HG02678 (cell line): ENCODE measurements around the gene SERPINH1.
A peak's percentile ranks its signal among the peaks of the same experiment; 100 is the strongest.

Experiments
- ATAC-seq: cut with Tn5 transposase; IDR thresholded peaks from one replicate; pipeline ENCODE4 v1.9.1; 2021; ENCODE audit warnings: mild to moderate bottlenecking, moderate library complexity; ENCODE audit not compliant: unreplicated experiment

SERPINH1 gene

GRCh38 chr11:75532200-75533048, 29.6 kb upstream of the SERPINH1 start:
- ATAC-seq: peak; percentile 50

GRCh38 chr11:75533896-75534258, 28.2 kb upstream of the SERPINH1 start:
- ATAC-seq: no peak

DNA sequence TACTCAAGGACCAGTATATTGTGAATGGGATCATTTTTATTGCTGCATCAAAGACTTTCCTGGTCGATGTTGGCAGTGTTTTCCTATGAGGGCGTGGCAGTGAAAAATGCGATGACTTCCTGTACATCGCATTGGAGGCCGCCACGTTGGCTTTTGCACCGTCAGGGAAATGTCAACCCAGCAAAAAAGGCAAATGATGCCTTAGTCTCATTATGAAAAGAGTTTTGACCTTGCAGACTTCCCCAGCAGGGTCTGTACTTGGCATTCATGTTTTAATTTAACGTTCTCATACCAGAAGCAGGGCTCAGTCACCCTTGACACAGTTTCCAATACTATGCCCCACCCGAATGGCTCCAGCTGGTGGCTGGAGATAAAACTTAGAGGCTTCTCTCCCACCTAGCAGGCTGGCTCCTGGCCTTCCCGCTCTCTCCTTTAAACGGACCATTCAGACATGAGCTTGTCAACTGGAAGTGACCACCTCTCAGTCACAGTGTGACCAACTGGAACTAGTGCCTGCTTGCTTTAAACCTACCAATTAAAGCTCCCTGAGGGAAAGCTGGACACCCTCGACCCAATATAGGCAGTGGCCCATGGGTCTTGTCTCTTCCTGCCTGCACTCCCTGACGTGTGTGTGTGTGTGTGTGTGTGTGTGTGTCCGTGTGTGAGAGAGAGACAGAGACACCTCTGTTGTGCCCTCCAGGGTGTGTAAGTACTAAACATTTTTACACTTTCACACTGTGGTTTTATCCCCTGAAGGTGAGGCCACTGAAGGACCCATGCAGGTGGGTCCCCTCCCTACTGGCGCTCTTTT, 27.6 kb upstream of the SERPINH1 start:
- no peak for ATAC-seq

DNA sequence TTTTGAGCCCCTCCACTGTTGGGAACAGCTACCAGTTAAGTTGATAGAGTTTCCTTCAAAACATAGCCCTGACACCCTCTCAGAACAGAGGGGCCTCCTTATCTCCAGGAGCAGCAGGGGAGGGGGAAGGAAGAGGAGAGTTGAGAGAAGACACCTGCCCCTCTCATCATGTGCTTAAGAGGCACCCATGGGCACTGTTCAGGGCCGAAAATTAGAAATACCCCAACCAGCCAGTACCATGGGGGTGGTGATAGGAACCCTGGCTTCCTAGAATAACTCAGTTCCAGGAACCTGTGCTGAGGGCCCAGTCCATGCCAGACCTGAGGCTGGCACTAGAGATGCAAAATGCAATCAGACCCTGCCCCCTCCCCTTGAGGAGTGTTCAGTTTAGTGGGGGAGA, 27.0 kb upstream of the SERPINH1 start:
- ATAC-seq: no peak

GRCh38 chr11:75536786-75537641, 25.0 kb upstream of the SERPINH1 start:
- peak; percentile 54 for ATAC-seq

- ATAC-seq: no peak
Observed at GRCh38 chr11:75537740-75538139, 24.3 kb upstream of the SERPINH1 start.

GRCh38 chr11:75538150-75538942, 23.7 kb upstream of the SERPINH1 start:
- no peak for ATAC-seq

- ATAC-seq: no peak
Observed at GRCh38 chr11:75539459-75540334, 22.4 kb upstream of the SERPINH1 start.

DNA sequence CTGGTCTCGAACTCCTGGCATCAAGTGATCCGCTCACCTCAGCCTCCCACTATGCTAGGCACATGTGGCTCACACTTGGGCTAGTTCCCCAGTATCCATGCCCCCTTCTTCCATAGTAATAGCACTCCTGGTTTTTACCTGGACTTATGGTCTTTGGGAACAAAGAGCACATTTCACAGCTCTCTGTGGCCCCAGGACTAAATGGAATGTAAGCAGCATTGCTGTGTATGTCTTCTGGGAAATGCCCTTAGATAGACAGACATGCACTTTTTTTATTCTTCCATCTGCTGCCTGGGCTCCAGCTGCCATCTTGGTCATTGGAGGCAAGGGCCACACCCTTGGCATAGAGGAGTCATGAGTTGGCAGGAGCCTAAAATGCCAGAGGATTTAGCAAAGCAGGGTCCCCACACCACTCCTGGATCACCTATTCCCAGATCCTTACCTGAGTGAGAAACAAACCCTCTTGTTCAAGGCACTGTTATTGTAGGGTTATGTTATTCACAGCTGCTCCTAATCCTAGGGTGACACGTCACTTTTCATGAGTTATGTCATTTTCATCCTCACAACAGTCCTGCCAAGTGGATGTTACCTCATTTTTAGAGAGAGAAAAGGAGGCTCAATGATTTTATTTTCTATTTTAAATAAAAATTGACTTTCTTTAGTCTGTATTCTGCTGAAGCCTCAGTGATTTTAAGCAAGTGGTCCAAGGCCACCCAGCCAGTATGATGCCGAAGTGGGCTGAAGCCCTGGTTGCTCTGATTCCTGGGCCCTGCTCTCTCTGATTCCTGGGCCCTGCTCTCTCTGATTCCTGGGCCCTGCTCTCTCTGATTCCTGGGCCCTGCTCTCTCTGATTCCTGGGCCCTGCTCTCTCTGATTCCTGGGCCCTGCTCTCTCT, 20.6 kb upstream of the SERPINH1 start:
- ATAC-seq: no peak

- no peak for ATAC-seq
Observed at GRCh38 chr11:75542088-75542438, 20.0 kb upstream of the SERPINH1 start.

- ATAC-seq: no peak
Observed at GRCh38 chr11:75543806-75544205, 18.2 kb upstream of the SERPINH1 start.

- ATAC-seq: no peak
Observed at GRCh38 chr11:75547177-75547576, 14.9 kb upstream of the SERPINH1 start.

- ATAC-seq: no peak
Observed at GRCh38 chr11:75547617-75548058, 14.4 kb upstream of the SERPINH1 start.

- no peak for ATAC-seq
Observed at GRCh38 chr11:75548595-75549272, 13.3 kb upstream of the SERPINH1 start.

DNA sequence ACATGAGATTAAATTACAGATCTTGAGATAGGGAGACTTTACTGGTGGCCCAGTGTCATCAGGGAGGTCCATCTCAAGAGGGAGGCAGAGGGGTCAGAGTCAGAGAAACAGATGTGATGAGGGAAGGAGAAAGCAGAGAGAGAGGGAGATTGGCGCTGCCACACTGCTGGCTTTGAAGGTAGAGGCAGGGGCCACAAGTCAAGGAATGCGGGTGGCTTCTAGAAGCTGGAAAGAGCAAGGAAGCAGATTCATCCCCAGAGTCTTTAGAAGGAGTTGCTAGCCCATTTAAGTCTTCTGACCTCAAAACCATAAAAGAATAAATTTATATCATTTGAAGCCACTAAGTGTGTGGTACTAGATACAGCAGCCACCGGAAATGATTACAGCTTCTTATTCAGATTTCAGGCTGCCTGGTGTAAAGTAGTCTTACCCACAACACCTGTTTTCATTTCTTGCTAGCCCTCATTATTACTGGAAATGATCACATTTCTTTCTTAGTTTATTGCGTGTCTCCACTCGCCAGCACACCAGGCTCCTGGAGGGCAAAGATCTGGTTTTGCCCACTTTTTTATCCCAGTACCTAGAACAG, 12.6 kb upstream of the SERPINH1 start:
- no peak for ATAC-seq

- ATAC-seq: no peak
Observed at GRCh38 chr11:75553182-75553581, 8.9 kb upstream of the SERPINH1 start.

DNA sequence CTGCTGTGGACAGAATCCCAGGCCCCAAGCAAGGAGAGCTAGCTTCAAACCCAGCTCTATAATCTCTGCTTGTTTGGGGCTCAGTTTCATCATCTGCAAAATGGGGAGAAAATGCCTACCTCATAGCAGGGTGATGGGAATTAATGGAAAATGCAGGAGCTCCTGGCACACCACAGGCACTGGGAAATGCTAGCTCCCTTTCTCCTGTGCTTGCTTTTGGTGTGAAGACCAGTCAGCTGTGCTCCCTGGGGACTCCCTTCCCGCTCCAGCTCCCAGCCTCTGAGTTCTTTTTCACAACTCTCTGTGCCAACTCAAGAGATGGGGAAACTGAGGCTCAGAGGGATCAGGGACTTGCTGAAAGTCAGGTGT, 8.2 kb upstream of the SERPINH1 start:
- no peak for ATAC-seq
